Natural killer cell (primary cell): Measurements from ENCODE around the gene INHBC. TPM values are rescaled to one million over a fixed set of nuclear protein-coding genes. Genes with fewer than 3 reads are reported as not detected.
A peak's percentile ranks its signal among the peaks of the same experiment; 100 is the strongest.

Experiments used
- ATAC-seq, 3 donors: fragments of 150-1000 bp in 2 of 3; fragments of 200-7000 bp in 1 of 3; cut with Tn5 transposase; 1 replicate in 1 of 3; 2 replicates in 2 of 3; pipeline ENCODE4 v1.10.0; 2021; ENCODE audit warnings: mild to moderate bottlenecking in 2 of 3, moderate library complexity in 2 of 3
- DNase-seq, 2 donors: peaks; one replicate each; pipeline versions ENCODE4 v3.0.0 to v3.0.0-alpha.2; 2013 to 2021; ENCODE audit warnings: mixed read lengths in 1 of 2
- H3K27ac ChIP-seq: one replicate; pipeline ENCODE4 v1.5.1; 2013; ENCODE audit warnings: mild to moderate bottlenecking, low read length
- H3K27me3 ChIP-seq: one replicate; pipeline ENCODE4 v1.6.1; 2013; ENCODE audit warnings: low read length; ENCODE audit not compliant: control insufficient read depth, insufficient read depth
- H3K36me3 ChIP-seq: one replicate; pipeline ENCODE4 v1.6.1; 2013; ENCODE audit warnings: low read length; ENCODE audit not compliant: control insufficient read depth, insufficient read depth
- H3K4me1 ChIP-seq: one replicate; pipeline ENCODE4 v1.6.1; 2013; ENCODE audit warnings: low read length; ENCODE audit not compliant: control insufficient read depth, insufficient read depth
- H3K4me3 ChIP-seq: one replicate; pipeline ENCODE4 v1.5.1; 2013; ENCODE audit warnings: low read length
- H3K9me3 ChIP-seq: one replicate; pipeline ENCODE4 v1.6.1; 2013; ENCODE audit warnings: low read length; ENCODE audit not compliant: control insufficient read depth, insufficient read depth
- H3K27ac Mint-ChIP-seq, 2 donors: one replicate each; pipeline ENCODE4 v1.8.0; 2022; ENCODE audit warnings: mild to moderate bottlenecking in 2 of 2, mixed read lengths in 2 of 2, moderate library complexity in 1 of 2
- H3K27me3 Mint-ChIP-seq, 2 donors: one replicate each; pipeline ENCODE4 v1.8.0; 2022; ENCODE audit warnings: low read depth in 2 of 2, mixed read lengths in 2 of 2
- H3K36me3 Mint-ChIP-seq: one replicate; pipeline ENCODE4 v1.8.0; 2022; ENCODE audit warnings: mixed read lengths
- H3K4me1 Mint-ChIP-seq, 2 donors: one replicate each; pipeline ENCODE4 v1.8.0; 2022; ENCODE audit warnings: mixed read lengths in 2 of 2
- H3K4me3 Mint-ChIP-seq: one replicate; pipeline ENCODE4 v1.8.0; 2022; ENCODE audit warnings: mild to moderate bottlenecking, moderate library complexity, mixed read lengths
- H3K9me3 Mint-ChIP-seq, 2 donors: one replicate each; pipeline ENCODE4 v1.8.0; 2022; ENCODE audit warnings: mixed read lengths in 2 of 2
- WGBS: methylation state at CpG from one replicate; pipeline ENCODE4 v1.1.7; 2013; ENCODE audit warnings: missing lambda C conversion rate; ENCODE audit not compliant: insufficient coverage; 5-methylcytosine and 5-hydroxymethylcytosine counted together
- intact Hi-C: fragments of 100-400 bp; cut with micrococcal nuclease; formaldehyde crosslinking; loops from one replicate; pipeline ENCODE4 v1.14.2; 2022
- total RNA-seq, 4 donors: library from RNA; stranded (reverse); fragments of 120-200 nt in 1 of 4; gene quantifications; one replicate each; pipeline versions ENCODE4 v1.2.3 to v1.2.4, GENCODE V29; 2013 to 2022
- TF ChIP-seq, protein P1 (sequence below): fragments of 200-600 bp; IDR thresholded peaks from one replicate; pipeline ENCODE4 v1.8.0; 2022; ENCODE audit warnings: antibody characterized with exemption

INHBC gene
- total RNA-seq, 3 donors from 2014 or later (not counting 1 experiment from before 2014, with no cell fraction given), result 0.18 to 0.35 (median 0.31) TPM

GRCh38 chr12:57479043-57479375 is 44.4 kb downstream of the INHBC start:
- peak in 1 of 2 donors; percentile 45 for DNase-seq
- TF ChIP-seq, protein P1, sequence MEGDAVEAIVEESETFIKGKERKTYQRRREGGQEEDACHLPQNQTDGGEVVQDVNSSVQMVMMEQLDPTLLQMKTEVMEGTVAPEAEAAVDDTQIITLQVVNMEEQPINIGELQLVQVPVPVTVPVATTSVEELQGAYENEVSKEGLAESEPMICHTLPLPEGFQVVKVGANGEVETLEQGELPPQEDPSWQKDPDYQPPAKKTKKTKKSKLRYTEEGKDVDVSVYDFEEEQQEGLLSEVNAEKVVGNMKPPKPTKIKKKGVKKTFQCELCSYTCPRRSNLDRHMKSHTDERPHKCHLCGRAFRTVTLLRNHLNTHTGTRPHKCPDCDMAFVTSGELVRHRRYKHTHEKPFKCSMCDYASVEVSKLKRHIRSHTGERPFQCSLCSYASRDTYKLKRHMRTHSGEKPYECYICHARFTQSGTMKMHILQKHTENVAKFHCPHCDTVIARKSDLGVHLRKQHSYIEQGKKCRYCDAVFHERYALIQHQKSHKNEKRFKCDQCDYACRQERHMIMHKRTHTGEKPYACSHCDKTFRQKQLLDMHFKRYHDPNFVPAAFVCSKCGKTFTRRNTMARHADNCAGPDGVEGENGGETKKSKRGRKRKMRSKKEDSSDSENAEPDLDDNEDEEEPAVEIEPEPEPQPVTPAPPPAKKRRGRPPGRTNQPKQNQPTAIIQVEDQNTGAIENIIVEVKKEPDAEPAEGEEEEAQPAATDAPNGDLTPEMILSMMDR, result no peak
- Mint-ChIP-seq H3K27ac (peak overlapping the region; percentile 97 to 98), H3K4me1 (peaks cover 67 to 78% of the 10 kb centered on the region in 2 donors), H3K36me3 (peaks cover 9% of the 10 kb centered on the region), H3K4me3 (peak overlapping the region; percentile 85), H3K27me3 (no peaks in the 10 kb centered on the region), H3K9me3 (no peaks in the 10 kb centered on the region)
- peak in 2 of 3 donors; percentile 1 to 3 for ATAC-seq
- intact Hi-C loops, result loop anchor here (1.0 to 5.0 kb wide), 4 partner anchors 8 to 263 kb away; partner anchors contain the start of gene DDIT3
- H3K4me3 ChIP-seq, result peak overlapping the region; percentile 57
- H3K27ac ChIP-seq, result peak overlapping the region; percentile 99
- H3K36me3 ChIP-seq, result peaks cover 12% of the 10 kb centered on the region
- no peaks in the 10 kb centered on the region for H3K27me3 ChIP-seq
- whole genome bisulfite sequencing, result 48% methylated on average over 10 of the region's 10 CpGs
- peaks cover 76% of the 10 kb centered on the region for H3K4me1 ChIP-seq
- H3K9me3 ChIP-seq, result no peaks in the 10 kb centered on the region

- H3K36me3 ChIP-seq, result peaks cover 7% of the 10 kb centered on the region
- Mint-ChIP-seq H3K4me1 (peaks cover 62 to 72% of the 10 kb centered on the region in 2 donors), H3K36me3 (peaks cover 4% of the 10 kb centered on the region), H3K27ac (peak within 1 kb of the TSS; percentile 97 to 98), H3K9me3 (no peaks in the 10 kb centered on the region), H3K27me3 (no peaks in the 10 kb centered on the region), H3K4me3 (peak within 1 kb of the TSS; percentile 85)
- peak within 1 kb of the TSS; percentile 57 for H3K4me3 ChIP-seq
- no peaks in the 10 kb centered on the region for H3K9me3 ChIP-seq
- intact Hi-C loops, result loop anchor here (1.0 to 5.0 kb wide), 4 partner anchors 8 to 263 kb away; partner anchors contain the start of gene DDIT3
- peaks cover 70% of the 10 kb centered on the region for H3K4me1 ChIP-seq
- TF ChIP-seq, protein P1, result no peak
- H3K27me3 ChIP-seq, result no peaks in the 10 kb centered on the region
- peak; percentile 51 to 78 (median 69) for ATAC-seq
- 10% methylated on average over 4 of the region's 6 CpGs for WGBS
- peak; percentile 69 to 90 for DNase-seq
- peak within 1 kb of the TSS; percentile 99 for H3K27ac ChIP-seq
Observed at GRCh38 chr12:57479376-57480115, 45.0 kb downstream of the INHBC start, which contains the start of gene ARHGAP9. Gene ARHGAP9, minus strand, starts transcription at chr12:57479866. Its CDS starts 460 bp downstream, at chr12:57479406.

- Histone ChIP-seq H3K36me3 (no peaks in the 10 kb centered on the region), H3K9me3 (no peaks in the 10 kb centered on the region), H3K4me1 (peaks cover 50% of the 10 kb centered on the region), H3K27ac (peak overlapping the region; percentile 99), H3K4me3 (no peak overlapping the region), H3K27me3 (no peaks in the 10 kb centered on the region)
- no peaks in the 10 kb centered on the region for H3K36me3 Mint-ChIP-seq
- DNase-seq, result no peak
- no peak for ATAC-seq
- H3K9me3 Mint-ChIP-seq, result no peaks in the 10 kb centered on the region
- 100% methylated on average over 1 of the region's 1 CpG for WGBS
- TF ChIP-seq, protein P1, result no peak
- H3K27me3 Mint-ChIP-seq, result no peaks in the 10 kb centered on the region
- H3K27ac Mint-ChIP-seq, result peak overlapping the region; percentile 97 to 98
- H3K4me3 Mint-ChIP-seq, result peak overlapping the region; percentile 85
- intact Hi-C loops, result no loop called here
- H3K4me1 Mint-ChIP-seq, result peaks cover 50 to 58% of the 10 kb centered on the region in 2 donors
Observed at GRCh38 chr12:57481671-57482070, 47.1 kb downstream of the INHBC start.
